CD14-positive monocyte (primary cell): ENCODE measurements around the gene TADA2A. TPM values are rescaled to one million over a fixed set of nuclear protein-coding genes. Genes with fewer than 3 reads are reported as not detected.

ENCODE experiments used
- DNase-seq, 3 donors: peaks; one replicate each; pipeline ENCODE4 v3.0.0-alpha.2; 2011 to 2022
- H2AFZ ChIP-seq: 2 replicates; pipeline ENCODE4 v1.6.0; 2012; ENCODE audit warnings: mild to moderate bottlenecking, low read depth, low read length, inconsistent platforms; ENCODE audit not compliant: insufficient read depth, poor library complexity, severe bottlenecking
- H3K27ac ChIP-seq, 2 donors: 1 replicate in 1 of 2; 2 replicates in 1 of 2; pipeline ENCODE4 v1.5.1; 2012 to 2013; ENCODE audit warnings: low read length in 2 of 2, control low read depth in 1 of 2, inconsistent platforms in 1 of 2, low read depth in 1 of 2, mild to moderate bottlenecking in 1 of 2
- H3K27me3 ChIP-seq, 2 donors: one replicate each; pipeline versions ENCODE4 v1.6.0 to v1.6.1; 2011 to 2013; ENCODE audit warnings: low read length in 2 of 2; ENCODE audit not compliant: control insufficient read depth in 2 of 2, insufficient read depth in 2 of 2
- H3K36me3 ChIP-seq, 2 donors: replicated peaks in 1 of 2; 1 replicate in 1 of 2; 2 replicates in 1 of 2; pipeline versions ENCODE4 v1.5.1 to v1.6.1; 2012 to 2013; ENCODE audit warnings: low read length in 2 of 2, control low read depth in 1 of 2, inconsistent platforms in 1 of 2, mild to moderate bottlenecking in 1 of 2; ENCODE audit not compliant: insufficient read depth in 2 of 2, control insufficient read depth in 1 of 2
- H3K4me1 ChIP-seq, 2 donors: 1 replicate in 1 of 2; 2 replicates in 1 of 2; pipeline versions ENCODE4 v1.5.1 to v1.6.1; 2012 to 2013; ENCODE audit warnings: low read length in 2 of 2, control low read depth in 1 of 2, inconsistent platforms in 1 of 2, mild to moderate bottlenecking in 1 of 2, moderate library complexity in 1 of 2; ENCODE audit not compliant: insufficient read depth in 2 of 2, control insufficient read depth in 1 of 2
- H3K4me2 ChIP-seq: replicated peaks from 2 replicates; pipeline ENCODE3; 2012; ENCODE audit warnings: low read length, moderate library complexity, mild to moderate bottlenecking; ENCODE audit not compliant: poor library complexity, severe bottlenecking; ENCODE audit errors: extremely low read depth
- H3K4me3 ChIP-seq, 3 experiments: fragments of 200-600 bp in 1 of 3; sonication (generic) in 1 of 3; replicated peaks in 1 of 3; 1 replicate in 2 of 3; 2 replicates in 1 of 3; pipeline ENCODE4 v1.5.1; 2011 to 2013; ENCODE audit warnings: low read length in 3 of 3, mild to moderate bottlenecking in 3 of 3, control low read depth in 2 of 3, low read depth in 2 of 3, inconsistent platforms in 1 of 3, moderate library complexity in 1 of 3
- H3K79me2 ChIP-seq: 2 replicates; pipeline ENCODE4 v1.6.0; 2012; ENCODE audit warnings: mild to moderate bottlenecking, control low read depth, inconsistent platforms, low read length, moderate library complexity; ENCODE audit not compliant: insufficient read depth
- H3K9ac ChIP-seq: 2 replicates; pipeline ENCODE4 v1.6.0; 2017; ENCODE audit warnings: low read length, mild to moderate bottlenecking; ENCODE audit not compliant: insufficient read depth, poor library complexity, severe bottlenecking
- H3K9me3 ChIP-seq, 2 donors: replicated peaks in 1 of 2; 1 replicate in 1 of 2; 2 replicates in 1 of 2; pipeline versions ENCODE4 v1.5.1 to v1.6.1; 2012 to 2013; ENCODE audit warnings: low read length in 2 of 2, control low read depth in 1 of 2; ENCODE audit not compliant: control insufficient read depth in 1 of 2, insufficient read depth in 1 of 2
- H4K20me1 ChIP-seq: 2 replicates; pipeline ENCODE4 v1.6.0; 2012; ENCODE audit warnings: mild to moderate bottlenecking, low read length, control low read depth, moderate library complexity; ENCODE audit not compliant: insufficient read depth
- H3K27ac Mint-ChIP-seq, 7 donors: one replicate each; pipeline ENCODE4 v1.8.0; 2020; ENCODE audit warnings: mild to moderate bottlenecking in 7 of 7, mixed read lengths in 7 of 7, moderate library complexity in 6 of 7, inconsistent platforms in 2 of 7
- H3K27me3 Mint-ChIP-seq, 3 donors: one replicate each; pipeline ENCODE4 v1.8.0; 2021 to 2022; ENCODE audit warnings: low read depth in 3 of 3, mild to moderate bottlenecking in 3 of 3, mixed read lengths in 3 of 3, moderate library complexity in 3 of 3, inconsistent platforms in 1 of 3
- H3K36me3 Mint-ChIP-seq, 2 donors: one replicate each; pipeline ENCODE4 v1.8.0; 2020; ENCODE audit warnings: mixed read lengths in 2 of 2, inconsistent platforms in 1 of 2, mild to moderate bottlenecking in 1 of 2
- H3K4me1 Mint-ChIP-seq: one replicate; pipeline ENCODE4 v1.8.0; 2020; ENCODE audit warnings: mild to moderate bottlenecking, mixed read lengths
- H3K4me3 Mint-ChIP-seq, 2 donors: one replicate each; pipeline ENCODE4 v1.8.0; 2020; ENCODE audit warnings: mild to moderate bottlenecking in 2 of 2, mixed read lengths in 2 of 2, moderate library complexity in 1 of 2
- H3K9me3 Mint-ChIP-seq, 7 donors: one replicate each; pipeline ENCODE4 v1.8.0; 2020 to 2022; ENCODE audit warnings: mixed read lengths in 7 of 7, mild to moderate bottlenecking in 6 of 7, moderate library complexity in 6 of 7, inconsistent platforms in 2 of 7
- whole genome bisulfite sequencing: methylation state at CpG from one replicate; pipeline ENCODE4 v1.1.5; 2013; ENCODE audit warnings: missing lambda C conversion rate; ENCODE audit not compliant: insufficient coverage; 5-methylcytosine and 5-hydroxymethylcytosine counted together
- intact Hi-C, 2 donors: fragments of 100-400 bp; cut with micrococcal nuclease; formaldehyde crosslinking; loops; one replicate each; pipeline versions ENCODE4 v1.15.0 to v1.15.1; 2023
- polyA plus RNA-seq, 3 donors: library from polyadenylated mRNA; depleted of rRNA in 1 of 3; unstranded in 2 of 3; stranded (reverse) in 1 of 3; fragments of 300-500 nt in 2 of 3; fragments of >200 nt in 1 of 3; fragmentation: Illumina TruSeq in 2 of 3; gene quantifications; 1 replicate in 2 of 3; 2 replicates in 1 of 3; pipeline ENCODE4 v1.2.3, GENCODE V29; 2012 to 2021
- TF ChIP-seq, protein P1 (sequence below): fragments of 200-600 bp; IDR thresholded peaks from one replicate; pipeline ENCODE4 v1.8.0; 2022; ENCODE audit warnings: antibody characterized with exemption, mild to moderate bottlenecking

The TADA2A gene
- polyA plus RNA-seq, 3 donors: 2.9 to 8.2 (median 4.3) TPM

DNA sequence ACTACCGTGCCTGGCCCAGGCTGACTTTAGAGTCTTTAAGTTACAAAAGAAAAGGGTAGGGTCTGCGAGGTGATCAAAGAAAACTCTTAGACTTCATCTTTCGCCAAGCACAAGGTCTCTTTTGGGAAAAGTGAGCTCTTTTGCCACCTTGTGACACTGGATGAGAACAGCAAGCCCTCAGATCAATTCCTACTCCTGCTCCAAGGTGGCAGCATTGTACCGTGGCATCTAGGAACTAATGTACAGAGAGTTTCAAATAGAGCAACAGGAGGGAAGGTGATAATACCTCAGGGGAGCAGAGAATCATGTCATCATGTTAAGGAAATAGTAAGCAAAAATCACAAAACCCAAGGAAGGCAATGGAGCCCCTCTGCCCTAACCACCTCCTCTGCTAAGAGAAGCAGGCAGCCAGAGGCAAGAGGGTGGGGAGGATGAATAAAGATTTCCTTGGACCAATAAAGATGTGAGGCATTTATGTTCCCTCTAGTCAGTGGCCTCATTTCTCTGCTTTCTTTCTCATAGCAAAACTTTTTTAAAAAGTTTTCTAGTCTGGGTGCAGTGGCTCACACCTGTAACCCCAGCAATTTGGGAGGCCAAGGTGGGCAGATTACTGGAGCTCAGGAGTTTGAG lies 33.0 kb upstream of the TADA2A start:
- H2AFZ ChIP-seq: no peak overlapping the region
- H3K27me3 Mint-ChIP-seq: peaks cover 0 to 2% (median 0%) of the 10 kb centered on the region in 3 donors
- no peak overlapping the region for H3K9ac ChIP-seq
- H3K4me1 ChIP-seq: peaks cover 1 to 2% of the 10 kb centered on the region in 2 donors
- H3K79me2 ChIP-seq: no peaks in the 10 kb centered on the region
- no peak overlapping the region for H3K4me3 Mint-ChIP-seq
- H4K20me1 ChIP-seq: no peaks in the 10 kb centered on the region
- 43% methylated on average over 1 of the region's 4 CpGs for WGBS
- TF ChIP-seq, protein P1, sequence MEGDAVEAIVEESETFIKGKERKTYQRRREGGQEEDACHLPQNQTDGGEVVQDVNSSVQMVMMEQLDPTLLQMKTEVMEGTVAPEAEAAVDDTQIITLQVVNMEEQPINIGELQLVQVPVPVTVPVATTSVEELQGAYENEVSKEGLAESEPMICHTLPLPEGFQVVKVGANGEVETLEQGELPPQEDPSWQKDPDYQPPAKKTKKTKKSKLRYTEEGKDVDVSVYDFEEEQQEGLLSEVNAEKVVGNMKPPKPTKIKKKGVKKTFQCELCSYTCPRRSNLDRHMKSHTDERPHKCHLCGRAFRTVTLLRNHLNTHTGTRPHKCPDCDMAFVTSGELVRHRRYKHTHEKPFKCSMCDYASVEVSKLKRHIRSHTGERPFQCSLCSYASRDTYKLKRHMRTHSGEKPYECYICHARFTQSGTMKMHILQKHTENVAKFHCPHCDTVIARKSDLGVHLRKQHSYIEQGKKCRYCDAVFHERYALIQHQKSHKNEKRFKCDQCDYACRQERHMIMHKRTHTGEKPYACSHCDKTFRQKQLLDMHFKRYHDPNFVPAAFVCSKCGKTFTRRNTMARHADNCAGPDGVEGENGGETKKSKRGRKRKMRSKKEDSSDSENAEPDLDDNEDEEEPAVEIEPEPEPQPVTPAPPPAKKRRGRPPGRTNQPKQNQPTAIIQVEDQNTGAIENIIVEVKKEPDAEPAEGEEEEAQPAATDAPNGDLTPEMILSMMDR: peak; percentile 95
- no peaks in the 10 kb centered on the region for H3K9me3 ChIP-seq
- intact Hi-C loops: loop anchor here (10.0 kb wide), 1 partner anchor 749 kb away; no protein-coding TSS in a partner anchor
- no peak overlapping the region for H3K27ac ChIP-seq
- DNase-seq: peak; percentile 40 to 54 (median 52)
- H3K36me3 Mint-ChIP-seq: no peaks in the 10 kb centered on the region
- H3K27me3 ChIP-seq: no peaks in the 10 kb centered on the region
- H3K9me3 Mint-ChIP-seq: peaks cover 0 to 3% (median 0%) of the 10 kb centered on the region in 7 donors
- no peak overlapping the region for H3K4me3 ChIP-seq
- H3K36me3 ChIP-seq: no peaks in the 10 kb centered on the region
- no peak overlapping the region for H3K4me2 ChIP-seq
- peak overlapping the region in 3 of 7 donors; percentile 32 to 73 (median 35) for H3K27ac Mint-ChIP-seq
- peaks cover 9% of the 10 kb centered on the region for H3K4me1 Mint-ChIP-seq

DNA sequence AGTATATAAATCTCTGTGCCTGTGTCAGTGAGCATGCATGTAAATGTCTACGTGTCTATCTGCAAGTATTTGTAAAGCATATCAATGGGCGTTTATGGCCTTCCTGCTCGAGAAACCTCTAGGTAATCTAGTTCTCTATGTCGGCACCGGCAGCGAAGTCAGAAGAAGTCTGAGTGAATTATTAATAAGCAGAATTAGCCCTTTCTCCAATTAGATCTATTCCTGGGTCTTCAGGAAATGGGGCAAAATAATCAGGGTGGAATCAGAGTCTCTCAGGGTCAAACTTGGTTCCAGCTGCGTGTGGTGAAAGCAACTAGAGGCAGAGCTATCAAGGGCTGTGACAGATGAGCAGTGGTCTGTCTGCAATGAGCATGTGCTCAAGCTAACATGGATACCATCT lies 31.0 kb upstream of the TADA2A start, which contains the start of gene C17orf78:
TSS of gene C17orf78 (plus strand) at position 280 of the 400 bp plus-strand sequence. CDS start at position 388, 108 bp downstream.
- Histone ChIP-seq H2AFZ (no peak within 1 kb of the TSS), H3K36me3 (no peaks in the 10 kb centered on the region), H3K27me3 (no peaks in the 10 kb centered on the region), H3K79me2 (no peaks in the 10 kb centered on the region), H4K20me1 (no peaks in the 10 kb centered on the region), H3K4me3 (no peak within 1 kb of the TSS), H3K4me1 (no peaks in the 10 kb centered on the region), H3K4me2 (no peak within 1 kb of the TSS), H3K27ac (no peak within 1 kb of the TSS), H3K9ac (no peak within 1 kb of the TSS), H3K9me3 (no peaks in the 10 kb centered on the region)
- no peak for DNase-seq
- Mint-ChIP-seq H3K27ac (no peak within 1 kb of the TSS), H3K36me3 (no peaks in the 10 kb centered on the region), H3K4me1 (peaks cover 9% of the 10 kb centered on the region), H3K9me3 (peaks cover 0 to 3% (median 0%) of the 10 kb centered on the region in 7 donors), H3K27me3 (peaks cover 0 to under 1% (median 0%) of the 10 kb centered on the region in 3 donors), H3K4me3 (no peak within 1 kb of the TSS)
- intact Hi-C loops: loop anchor here (10.0 kb wide), 1 partner anchor 751 kb away; no protein-coding TSS in a partner anchor
- TF ChIP-seq, protein P1: no peak
- 100% methylated on average over 1 of the region's 7 CpGs for WGBS
